NCI-H345 treated with DMSO at 0.1 percent for 48 hours (cell line): ENCODE data around the gene MICB.
"Not testable (repeated sequence)": the region's sequence is repeated elsewhere in the genome, so short reads cannot be mapped to it uniquely, and the experiment has no call there.

Experiments used
- DNase-seq: peaks from one replicate; lab custom pipeline; 2025; ENCODE audit not compliant: unreplicated experiment; lab: John Stamatoyannopoulos, UW

Gene MICB

DNA sequence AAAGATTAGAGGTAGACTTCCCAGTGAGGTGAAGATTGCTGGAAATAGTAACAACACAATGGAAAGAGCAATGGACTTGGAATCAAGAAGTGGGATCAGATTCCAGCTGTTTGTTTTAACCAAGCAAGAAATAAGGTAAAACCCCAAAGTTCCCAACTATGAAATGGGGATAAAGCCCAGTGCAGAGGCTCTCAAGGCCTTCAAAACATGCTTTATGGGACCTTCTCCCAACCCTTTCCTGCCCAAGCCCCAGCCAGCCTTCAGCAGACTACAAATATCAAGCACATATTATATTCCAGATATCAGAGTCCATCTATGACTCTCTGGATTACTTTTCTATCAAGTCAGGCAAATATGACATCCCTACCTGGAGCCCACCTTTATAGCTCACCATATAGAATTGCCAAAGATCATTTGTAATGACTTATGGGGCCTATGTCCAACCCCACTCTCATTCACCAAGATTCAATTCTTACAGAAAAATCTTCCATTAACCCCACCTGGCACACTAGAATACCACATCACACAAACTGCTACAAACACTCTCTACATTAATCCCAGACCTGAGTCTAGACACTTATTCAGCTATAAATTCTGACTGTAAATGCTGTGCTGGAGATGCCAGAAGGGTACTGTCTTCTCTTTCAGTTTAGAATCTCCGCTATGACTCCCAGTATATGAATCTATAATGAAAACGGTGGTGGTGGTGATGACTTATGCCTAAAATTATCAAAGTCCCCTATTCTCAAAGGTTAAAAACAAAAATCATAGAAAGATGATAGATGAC is 37.8 kb downstream of the MICB start:
- no peak for DNase-seq

DNA sequence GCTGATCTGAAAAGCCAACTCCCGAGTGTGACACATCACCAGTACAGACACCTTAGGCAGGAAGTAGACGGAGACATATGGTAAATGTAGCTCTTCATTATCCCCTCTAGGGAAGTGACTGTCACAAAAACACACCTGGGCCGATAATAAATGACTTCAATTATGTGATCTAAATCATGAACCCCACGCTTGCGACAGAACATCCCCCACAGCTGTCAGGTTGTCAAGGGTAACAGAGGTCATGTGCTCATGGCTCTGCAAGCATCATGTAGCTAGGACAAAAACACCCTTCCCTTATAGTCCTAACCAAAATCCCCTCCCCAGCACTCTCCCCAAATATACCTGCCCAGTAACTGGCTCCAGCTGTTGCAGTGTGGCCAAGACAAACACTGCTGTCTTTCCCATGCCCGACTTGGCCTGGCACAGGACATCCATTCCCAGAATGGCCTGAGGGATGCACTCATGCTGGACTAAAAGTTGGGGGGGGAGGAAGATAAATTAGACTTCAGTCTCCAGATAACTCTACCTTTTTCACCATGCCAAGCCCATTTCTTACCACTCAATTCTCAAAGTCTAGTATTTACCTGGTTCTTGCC is 41.0 kb downstream of the MICB start:
- no peak for DNase-seq

DNA sequence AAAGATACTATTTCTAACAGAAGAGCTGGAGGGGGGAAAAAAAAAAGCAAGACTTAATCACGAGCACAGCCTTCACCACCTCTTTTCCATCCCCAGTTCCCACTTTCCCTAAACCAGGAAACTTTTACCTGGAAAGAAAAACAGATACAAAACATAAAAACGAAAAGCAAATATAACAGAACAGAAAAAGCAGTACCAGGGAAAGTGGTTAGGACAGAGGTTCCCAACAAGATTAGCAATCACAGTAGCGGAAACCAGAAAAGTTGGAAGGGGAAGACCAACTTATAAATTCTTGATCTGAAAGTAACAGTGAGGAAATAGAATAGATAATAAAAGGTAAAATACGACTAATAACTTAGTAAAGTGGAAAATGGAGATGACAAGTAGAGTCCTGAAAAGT is 42.7 kb downstream of the MICB start:
- DNase-seq: no peak

DNA sequence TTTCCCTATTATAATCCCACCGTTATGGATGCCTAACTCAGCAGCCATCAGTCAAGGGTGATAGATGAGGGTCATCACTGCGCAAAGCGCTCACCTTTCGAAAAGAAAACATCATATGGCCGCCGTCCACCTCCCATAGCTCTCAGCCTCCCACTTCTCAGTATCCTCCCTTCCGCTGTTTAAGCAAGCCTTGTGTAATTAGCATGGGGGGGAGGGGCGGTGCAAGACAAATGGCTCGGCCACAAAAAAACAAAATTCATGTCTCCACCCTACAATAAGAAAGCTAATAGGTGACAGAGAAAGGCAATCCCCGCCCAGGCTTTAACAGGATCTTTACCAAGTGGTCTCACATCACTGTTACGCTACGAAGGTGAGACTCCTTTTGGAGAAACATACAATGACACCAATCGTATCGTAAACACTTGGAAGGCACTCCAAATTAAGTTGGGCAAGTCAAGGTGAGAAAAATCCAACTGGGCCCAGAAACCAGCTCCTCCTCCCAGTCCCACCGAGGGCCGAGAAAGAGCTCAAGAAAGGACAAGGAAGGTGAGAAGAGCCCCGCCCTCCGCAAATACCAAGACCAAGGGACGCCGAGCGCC is 43.2 kb downstream of the MICB start:
- DNase-seq: peak; percentile 2

DNA sequence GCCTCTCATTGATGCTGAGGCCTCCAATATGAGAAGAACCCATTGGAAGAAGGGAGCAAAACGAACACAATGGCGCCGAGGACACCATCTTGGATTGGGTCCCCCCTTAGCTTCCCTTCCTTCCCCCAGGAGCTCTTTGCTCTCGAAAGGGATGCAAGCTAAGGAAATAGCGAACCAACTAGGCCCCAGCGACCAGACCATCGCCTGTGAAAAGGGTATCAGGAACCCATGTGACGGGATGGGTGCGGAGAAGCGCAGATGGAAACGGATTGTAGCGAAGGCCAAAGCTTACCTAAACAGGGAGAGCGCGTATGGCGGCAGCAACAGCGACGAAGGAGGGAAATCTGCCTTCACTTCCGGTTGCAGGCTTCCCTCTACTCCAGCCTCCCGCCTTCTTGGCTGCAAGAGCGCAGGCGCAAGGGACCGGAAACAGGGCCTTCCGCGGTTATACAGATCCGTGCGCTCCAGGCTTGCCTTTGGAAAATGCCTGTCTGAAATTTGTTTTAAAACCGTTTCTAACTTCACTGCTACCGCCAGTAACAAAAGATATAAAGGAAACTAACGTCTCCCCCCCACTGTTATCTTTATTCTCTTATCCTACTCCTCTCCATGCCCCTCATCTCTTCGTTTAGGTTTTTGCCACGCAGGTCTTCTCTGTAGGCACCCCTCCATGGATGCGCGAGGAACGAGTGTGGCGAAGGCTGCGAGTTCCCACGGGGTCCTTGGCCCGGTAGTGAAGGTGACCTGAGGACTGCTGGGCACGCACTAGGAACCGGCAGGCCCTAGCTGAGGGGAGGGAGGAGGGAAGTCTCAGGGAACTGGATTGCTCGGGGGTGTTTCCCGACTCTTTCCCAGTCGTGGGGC is 43.9 kb downstream of the MICB start, which contains the start of gene DDX39B:
Gene DDX39B (minus strand): TSS at position 346 of the 864 bp plus-strand sequence. CDS start 1,471 bp downstream, outside the sequence.
- DNase-seq: peak; percentile 97

DNA sequence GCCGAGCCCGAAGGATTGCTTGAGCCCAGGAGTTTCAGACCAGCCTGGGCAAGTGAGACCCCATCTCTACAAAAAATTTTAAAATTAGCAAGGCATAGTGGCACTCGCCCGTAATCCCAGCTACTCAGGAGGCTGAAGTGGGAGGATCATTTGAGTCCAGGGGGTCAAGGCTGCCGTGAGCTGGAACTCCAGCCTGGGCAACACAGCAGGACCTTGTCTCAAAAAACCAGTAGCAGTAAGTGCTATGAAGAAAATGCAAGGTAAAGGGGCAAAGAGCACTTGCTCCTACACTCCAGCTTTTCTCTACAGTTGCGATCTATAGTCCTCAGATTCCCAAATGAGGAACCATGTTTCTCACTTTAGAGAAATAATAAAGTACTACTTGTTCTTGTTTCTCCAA is 45.7 kb downstream of the MICB start:
- no peak for DNase-seq

DNA sequence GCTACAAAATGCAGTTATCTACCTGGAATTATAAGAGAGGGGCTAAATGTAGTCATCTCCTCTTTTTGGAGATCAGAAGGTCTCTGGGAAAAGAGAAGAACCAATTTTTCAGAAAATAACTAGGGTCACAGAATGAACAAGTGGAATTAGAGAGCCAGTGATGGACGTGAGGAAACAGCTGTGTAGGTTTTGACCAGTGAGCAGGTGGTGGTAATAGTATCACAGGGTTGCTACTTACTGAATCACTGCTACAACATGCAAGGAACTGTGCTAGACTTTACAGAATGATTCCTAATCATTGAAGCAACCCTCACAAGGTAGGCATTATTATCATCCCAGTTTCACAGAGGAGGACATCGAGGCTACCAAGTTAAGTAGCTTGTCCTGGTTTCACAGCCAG is 46.7 kb downstream of the MICB start:
- no peak for DNase-seq

DNA sequence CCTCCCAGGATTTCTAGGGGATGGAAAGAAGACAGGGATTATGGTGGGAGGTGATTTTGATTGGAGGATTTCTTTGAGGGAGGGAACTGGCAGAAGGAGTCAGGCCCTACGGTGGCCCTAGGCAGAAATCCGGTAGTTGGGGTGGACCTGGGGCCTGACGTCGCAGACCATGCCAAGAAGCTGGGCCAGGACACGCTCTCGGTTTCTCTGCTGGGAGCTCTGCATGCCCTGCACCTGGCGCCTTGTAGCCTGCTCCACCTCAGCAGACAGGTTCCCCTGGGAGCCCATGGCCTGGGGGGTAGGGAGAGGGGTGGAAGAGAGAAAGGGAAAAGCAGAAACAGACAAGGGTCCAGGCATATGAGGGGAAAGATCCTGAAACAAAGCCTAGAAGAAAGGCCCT is 47.3 kb downstream of the MICB start:
- DNase-seq: no peak

DNA sequence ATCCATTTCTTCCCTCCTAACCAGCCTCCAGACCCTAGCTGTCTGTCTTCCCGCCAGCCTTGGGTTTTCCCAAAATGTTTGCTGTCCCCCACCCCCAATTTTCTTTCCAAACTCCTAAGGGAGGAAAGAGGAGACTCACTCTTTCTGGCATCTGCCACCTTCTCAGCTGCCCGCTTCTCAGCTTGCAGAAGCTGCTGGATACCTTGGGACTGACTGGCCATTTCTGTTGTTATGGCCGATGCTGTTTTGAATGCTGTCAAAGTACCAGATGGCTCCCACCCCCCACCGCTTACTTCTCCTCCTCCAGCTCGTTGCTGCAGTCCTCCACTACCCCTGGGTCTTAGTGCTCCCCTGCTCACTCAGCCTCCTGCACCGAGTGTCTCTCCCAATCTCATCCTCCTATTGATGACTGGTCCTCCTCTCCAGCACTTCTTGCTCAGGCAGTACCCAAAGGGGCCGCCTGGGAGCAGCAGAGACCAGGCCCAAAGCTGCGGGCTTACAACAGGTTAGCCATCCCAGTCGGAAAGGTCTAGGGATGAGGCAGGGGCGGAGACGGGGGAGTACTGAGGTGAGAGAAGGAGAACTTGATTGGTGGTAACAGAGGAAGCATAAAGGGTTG is 48.5 kb downstream of the MICB start, which contains the start of gene ATP6V1G2:
Gene ATP6V1G2 (minus strand): TSS at position 270 of the 619 bp plus-strand sequence. CDS start 49 bp downstream, at position 221.
- peak; percentile 92 for DNase-seq

DNA sequence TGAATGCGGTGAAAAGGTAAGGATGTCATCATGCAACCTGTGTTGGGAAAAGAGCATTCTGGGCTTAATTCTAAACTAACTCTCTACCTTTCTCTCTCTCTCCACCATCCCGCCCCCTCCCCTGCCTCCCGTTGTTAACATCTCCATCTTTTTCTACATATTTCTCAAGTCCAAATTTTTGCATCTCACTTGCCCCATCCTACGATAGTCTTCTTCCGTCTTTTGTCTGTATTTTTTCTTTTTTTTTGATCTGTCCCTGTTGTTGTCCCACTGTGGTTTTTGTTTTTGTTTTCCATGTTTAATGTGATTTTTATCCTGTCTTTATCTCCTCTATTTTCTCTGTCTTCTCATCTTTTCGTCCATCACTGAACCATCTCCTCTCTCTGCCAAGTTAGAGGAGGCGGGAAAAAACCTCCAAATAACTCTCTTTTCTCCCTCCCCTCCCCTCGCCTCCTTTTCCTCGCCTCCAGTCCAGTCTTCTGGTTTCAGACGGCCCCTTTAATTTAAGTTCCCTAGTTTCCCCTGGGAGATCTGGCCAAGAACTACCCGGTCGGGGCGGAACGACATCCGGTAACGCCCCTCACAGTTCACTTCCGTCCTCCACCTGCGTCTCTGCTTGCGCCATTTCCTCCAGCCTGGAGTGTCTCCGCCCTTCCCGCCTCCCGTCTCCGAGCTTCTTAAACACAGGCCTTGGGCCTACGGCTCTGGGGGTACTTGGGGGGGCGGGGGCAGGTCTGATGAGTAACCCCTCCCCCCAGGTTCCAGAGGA is 49.2 kb downstream of the MICB start, which contains the start of gene NFKBIL1:
Gene NFKBIL1 (plus strand): TSS at position 651 of the 769 bp plus-strand sequence. CDS start 87 bp downstream, at position 738.
- peak; percentile 98 for DNase-seq

DNA sequence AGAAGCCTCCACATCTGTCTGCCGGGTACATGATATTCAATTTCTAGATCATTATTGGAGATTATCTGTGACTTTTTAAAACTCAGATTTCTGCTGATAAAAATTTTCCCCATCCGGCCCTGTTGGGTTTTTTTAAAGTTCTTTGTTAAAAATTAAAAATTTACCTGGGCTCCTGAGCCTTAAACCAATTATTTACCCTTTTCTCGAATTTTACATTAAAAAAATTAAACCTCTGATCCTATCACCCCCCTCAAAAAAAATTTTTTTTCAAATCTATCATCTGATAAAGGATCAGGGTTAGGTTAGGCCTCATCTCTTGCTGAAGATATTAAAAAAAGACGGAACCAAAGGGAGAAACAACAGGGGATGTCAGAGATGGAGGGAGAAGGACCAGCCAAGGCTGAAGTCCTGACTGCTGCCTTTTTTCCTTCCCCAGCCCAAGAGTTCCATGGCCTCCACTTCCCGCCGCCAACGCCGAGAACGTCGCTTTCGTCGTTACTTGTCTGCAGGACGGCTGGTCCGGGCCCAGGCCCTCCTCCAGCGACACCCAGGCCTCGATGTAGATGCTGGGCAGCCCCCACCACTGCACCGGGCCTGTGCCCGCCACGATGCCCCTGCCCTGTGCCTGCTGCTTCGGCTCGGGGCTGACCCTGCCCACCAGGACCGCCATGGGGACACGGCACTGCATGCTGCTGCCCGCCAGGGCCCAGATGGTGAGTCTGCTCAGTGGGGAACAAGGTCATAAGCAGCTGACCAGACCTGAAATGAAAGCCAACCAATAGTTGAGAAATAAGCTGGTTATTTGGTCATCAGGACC is 50.0 kb downstream of the MICB start:
- DNase-seq: no peak

DNA sequence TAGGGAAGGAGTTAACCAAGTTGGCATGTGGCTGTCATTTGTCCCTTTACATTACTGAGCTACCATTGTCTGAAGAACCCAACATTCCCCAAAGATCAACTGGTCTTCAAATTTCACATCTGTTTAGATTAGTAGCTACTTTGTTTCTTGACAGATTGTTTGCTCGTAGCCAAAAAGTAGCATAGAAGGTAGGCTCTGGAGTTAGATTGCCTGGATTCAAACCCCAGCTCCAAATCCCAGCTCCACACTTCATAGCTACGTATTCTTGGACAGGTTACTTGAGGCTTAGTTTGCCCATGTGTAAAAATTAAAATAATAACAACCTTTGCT is 50.6 kb downstream of the MICB start:
- no peak for DNase-seq

DNA sequence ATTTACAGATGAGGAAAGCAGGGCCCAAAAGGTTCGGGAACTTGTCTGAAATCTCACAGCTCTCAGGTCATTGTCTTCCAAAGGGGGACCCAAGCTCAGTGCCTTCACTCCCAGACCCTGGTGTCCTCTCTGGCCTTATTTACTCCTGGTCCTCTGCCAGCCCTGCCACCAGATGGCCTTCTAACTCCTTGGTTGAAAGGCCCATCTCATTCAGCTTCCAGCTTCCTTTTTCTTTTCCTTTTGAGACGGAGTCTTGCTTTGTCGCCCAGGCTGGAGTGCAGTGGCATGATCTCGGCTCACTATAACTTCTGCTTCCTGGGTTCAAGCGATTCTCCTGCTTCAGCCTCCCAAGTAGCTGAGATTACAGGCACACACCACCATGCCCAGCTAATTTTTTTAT is 53.4 kb downstream of the MICB start:
- DNase-seq: not testable (repeated sequence)

DNA sequence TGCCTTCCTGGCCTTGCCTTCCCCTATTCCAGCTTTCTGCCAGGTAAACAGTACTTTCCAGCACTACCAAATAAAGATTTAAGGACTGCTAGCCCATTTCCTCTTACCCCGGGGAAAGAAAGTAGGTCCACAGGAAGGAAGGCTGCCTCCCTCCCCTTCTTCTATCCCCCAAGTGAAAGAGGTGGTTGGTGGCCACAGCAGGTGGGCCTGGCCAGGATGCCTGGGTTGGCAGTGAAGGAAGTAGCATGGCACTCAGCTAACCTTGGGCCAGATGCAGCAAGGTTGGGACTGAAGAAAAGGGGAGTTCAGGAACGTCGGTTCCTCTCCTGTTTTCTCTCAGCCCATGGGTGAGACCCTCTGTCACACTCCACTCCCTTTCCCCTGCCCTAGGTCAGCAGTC is 58.4 kb downstream of the MICB start:
- DNase-seq: no peak

DNA sequence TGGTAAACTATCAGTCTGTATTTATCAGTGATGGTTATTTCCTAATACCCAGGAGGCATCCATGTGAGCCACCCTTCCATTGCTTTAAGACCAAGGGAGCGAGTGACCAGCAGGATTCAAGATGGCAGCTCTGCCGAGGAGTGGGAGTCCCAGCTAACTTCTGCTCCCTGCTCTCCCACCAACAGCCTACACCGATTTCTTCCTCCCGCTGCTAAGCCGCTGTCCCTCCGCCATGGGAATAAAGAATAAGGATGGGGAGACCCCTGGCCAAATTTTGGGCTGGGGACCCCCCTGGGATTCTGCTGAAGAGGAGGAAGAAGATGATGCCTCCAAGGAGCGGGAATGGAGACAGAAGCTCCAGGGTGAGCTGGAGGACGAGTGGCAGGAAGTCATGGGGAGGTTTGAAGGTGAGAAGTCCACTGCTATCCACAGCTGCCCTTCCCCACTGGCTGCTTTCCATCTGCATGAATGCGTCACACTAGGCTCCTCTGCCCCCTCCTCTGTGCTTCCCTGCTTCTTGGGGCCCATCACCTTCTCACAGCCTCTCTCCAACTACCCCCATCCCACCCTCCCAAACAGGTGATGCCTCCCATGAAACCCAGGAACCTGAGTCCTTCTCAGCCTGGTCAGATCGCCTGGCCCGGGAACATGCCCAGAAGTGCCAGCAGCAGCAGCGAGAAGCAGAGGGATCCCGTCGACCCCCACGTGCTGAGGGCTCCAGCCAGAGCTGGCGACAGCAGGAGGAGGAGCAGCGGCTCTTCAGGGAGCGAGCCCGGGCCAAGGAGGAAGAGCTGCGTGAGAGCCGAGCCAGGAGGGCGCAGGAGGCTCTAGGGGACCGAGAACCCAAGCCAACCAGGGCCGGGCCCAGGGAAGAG is 59.7 kb downstream of the MICB start:
- no peak for DNase-seq

DNA sequence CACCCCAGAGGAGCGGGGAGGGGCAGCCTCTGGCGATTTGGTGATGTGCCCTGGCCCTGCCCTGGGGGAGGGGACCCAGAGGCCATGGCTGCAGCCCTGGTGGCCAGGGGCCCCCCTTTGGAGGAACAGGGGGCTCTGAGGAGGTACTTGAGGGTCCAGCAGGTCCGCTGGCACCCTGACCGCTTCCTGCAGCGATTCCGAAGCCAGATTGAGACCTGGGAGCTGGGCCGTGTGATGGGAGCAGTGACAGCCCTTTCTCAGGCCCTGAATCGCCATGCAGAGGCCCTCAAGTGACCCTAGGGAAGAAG is 60.3 kb downstream of the MICB start:
- no peak for DNase-seq

DNA sequence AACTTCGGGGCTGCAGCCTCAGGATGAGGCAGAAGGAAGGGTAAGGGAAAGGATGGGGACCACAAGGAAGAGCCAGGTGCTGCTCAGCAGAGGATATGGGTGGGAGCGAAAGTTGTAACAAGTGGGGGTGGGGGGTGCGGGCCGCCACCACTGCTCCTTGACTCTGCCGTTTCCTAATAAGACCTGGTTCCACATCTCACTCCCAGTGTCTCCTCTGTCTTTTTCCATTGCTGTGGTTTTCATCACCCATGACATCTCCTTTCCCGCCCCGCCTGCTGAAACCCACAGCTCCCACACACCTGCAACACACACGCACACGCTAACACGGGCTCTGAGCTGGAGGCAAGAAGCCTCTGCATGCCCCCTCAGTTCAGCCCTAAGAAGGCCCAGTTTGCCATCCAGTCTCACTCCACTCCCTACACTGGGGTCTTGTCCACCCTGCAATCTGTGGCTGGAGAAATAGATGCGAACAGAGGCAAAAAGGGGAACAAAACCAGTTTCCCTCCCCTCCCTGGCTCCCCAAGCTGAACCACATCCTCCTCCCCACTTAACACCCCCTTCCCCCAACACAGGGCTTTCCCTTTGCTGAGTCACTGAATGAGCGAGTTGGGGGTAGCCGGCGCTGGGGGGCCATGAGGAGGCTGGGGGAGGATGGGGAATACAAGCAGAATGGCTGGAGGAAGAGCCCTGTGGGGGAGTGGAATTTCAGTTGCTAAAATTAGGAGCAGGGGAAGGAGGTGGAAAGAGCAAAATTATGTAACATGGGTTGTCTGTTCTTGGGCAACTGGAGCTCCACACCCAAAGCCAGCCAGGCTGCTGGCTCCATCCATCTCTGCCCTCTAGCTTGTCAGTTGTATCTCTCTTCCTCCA is 60.9 kb downstream of the MICB start:
- DNase-seq: no peak

DNA sequence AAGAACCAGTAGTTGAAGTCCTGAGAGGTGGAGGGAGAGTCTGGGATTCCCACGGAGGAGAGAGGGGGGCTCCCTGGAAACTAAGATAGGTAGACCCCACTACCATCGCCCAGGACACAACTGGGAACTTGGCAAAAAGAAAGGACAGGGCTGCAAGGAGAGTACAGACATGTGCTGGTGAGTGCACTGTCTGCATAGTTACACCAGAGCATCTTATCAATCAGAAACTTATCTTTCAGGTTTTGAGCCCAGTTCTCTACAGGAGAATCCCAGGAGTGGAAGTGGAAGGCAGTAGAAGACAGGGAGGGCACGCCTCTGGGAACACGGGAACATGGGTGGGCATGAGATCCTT is 61.6 kb downstream of the MICB start:
- DNase-seq: no peak
